ENCODE results near the gene PLXND1. TPM values are rescaled to one million over a fixed set of nuclear protein-coding genes. Genes with fewer than 3 reads are reported as not detected.

The PLXND1 gene
- total and polyA plus RNA-seq, 8 donors: 175 to 263 (median 214) TPM

DNA sequence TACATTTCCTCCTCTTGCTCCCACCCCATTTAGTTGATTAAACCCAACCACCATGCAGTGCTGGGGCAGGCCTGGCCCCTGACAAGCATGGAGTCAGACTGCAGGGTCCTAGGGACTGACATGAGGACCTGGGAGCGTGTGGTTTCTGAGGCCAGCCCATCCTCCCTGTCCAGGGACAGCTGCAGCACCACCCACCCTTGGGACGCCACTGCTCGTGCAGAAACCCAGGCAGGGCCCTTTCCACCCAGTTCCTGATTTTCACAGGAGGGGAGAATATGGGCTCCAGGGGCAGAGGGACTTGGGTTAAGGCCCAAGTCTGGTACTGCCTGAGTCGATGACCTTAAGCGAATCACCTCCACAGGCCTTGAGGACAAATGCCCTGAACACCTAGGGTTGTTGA lies 23.7 kb downstream of the PLXND1 start:
- H3K27ac ChIP-seq: no peak overlapping the region
- peaks cover 0 to 70% of the 10 kb centered on the region in 2 donors for H3K36me3 ChIP-seq
- DNase-seq: no peak
- H3K4me1 ChIP-seq: peaks cover 16 to 27% of the 10 kb centered on the region in 2 donors
- ATAC-seq: no peak
- H3K9me3 ChIP-seq: no peaks in the 10 kb centered on the region
- intact Hi-C loops (cut with DNase I): no loop called here
- no peak overlapping the region for H3K4me3 ChIP-seq
- no peaks in the 10 kb centered on the region for H3K27me3 ChIP-seq
- TF ChIP-seq, protein P1, sequence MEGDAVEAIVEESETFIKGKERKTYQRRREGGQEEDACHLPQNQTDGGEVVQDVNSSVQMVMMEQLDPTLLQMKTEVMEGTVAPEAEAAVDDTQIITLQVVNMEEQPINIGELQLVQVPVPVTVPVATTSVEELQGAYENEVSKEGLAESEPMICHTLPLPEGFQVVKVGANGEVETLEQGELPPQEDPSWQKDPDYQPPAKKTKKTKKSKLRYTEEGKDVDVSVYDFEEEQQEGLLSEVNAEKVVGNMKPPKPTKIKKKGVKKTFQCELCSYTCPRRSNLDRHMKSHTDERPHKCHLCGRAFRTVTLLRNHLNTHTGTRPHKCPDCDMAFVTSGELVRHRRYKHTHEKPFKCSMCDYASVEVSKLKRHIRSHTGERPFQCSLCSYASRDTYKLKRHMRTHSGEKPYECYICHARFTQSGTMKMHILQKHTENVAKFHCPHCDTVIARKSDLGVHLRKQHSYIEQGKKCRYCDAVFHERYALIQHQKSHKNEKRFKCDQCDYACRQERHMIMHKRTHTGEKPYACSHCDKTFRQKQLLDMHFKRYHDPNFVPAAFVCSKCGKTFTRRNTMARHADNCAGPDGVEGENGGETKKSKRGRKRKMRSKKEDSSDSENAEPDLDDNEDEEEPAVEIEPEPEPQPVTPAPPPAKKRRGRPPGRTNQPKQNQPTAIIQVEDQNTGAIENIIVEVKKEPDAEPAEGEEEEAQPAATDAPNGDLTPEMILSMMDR (IDR thresholded peaks at IDR 0.05): no peak

DNA sequence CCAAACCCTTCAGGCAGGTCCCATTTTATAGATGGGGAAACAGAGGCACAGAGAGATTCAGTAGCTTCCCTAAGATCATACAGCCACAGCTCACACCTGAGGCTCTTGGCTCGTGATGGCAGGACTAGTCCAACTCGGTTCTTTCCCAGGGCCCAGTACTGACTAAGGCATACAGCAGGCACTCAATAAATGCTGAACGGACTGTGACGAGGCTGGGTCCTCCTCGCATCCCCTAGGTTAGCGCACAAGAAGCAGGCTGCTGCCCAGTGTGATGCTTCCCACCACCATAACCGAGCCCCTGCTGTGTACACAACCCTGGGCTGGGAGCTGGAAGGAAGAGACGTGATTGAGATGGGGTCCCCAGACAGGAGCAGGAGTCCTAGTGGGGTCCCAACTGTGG lies 24.9 kb downstream of the PLXND1 start:
- Histone ChIP-seq H3K27ac (no peak overlapping the region), H3K4me1 (peaks cover 8 to 30% of the 10 kb centered on the region in 2 donors), H3K4me3 (no peak overlapping the region), H3K36me3 (peaks cover 0 to 80% of the 10 kb centered on the region in 2 donors), H3K27me3 (no peaks in the 10 kb centered on the region), H3K9me3 (no peaks in the 10 kb centered on the region)
- ATAC-seq (no peak), DNase-seq (no peak)
- intact Hi-C loops (cut with DNase I): no loop called here
- TF ChIP-seq, protein P1 (IDR thresholded peaks at IDR 0.05): no peak

DNA sequence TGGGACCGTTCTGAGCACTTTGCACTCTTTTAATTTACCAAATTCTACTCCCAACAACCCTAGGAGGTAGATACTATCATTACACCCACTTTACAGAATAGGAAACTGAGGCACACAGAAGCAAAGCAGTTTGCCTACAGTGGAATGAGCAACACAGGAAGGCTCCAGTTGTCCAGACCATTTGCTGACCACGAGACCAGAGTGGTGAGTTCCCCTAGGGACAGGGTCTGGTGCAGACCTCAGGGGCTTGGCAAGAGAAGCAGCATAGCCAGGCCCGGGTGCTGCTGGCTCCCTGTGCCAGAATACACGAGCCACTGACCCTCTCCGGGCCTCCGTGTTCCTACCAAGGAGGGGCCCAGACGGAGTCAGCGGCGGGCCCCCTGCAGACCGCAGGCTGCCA lies 26.5 kb downstream of the PLXND1 start:
- Histone ChIP-seq H3K27ac (peak overlapping the region in 1 of 2 donors; percentile 18), H3K27me3 (no peaks in the 10 kb centered on the region), H3K36me3 (peaks cover 0 to 80% of the 10 kb centered on the region in 2 donors), H3K9me3 (no peaks in the 10 kb centered on the region), H3K4me1 (peaks cover 8 to 35% of the 10 kb centered on the region in 2 donors), H3K4me3 (no peak overlapping the region)
- intact Hi-C loops (cut with DNase I): no loop called here
- ATAC-seq (no peak), DNase-seq (no peak)
- TF ChIP-seq, protein P1 (IDR thresholded peaks at IDR 0.05): no peak

DNA sequence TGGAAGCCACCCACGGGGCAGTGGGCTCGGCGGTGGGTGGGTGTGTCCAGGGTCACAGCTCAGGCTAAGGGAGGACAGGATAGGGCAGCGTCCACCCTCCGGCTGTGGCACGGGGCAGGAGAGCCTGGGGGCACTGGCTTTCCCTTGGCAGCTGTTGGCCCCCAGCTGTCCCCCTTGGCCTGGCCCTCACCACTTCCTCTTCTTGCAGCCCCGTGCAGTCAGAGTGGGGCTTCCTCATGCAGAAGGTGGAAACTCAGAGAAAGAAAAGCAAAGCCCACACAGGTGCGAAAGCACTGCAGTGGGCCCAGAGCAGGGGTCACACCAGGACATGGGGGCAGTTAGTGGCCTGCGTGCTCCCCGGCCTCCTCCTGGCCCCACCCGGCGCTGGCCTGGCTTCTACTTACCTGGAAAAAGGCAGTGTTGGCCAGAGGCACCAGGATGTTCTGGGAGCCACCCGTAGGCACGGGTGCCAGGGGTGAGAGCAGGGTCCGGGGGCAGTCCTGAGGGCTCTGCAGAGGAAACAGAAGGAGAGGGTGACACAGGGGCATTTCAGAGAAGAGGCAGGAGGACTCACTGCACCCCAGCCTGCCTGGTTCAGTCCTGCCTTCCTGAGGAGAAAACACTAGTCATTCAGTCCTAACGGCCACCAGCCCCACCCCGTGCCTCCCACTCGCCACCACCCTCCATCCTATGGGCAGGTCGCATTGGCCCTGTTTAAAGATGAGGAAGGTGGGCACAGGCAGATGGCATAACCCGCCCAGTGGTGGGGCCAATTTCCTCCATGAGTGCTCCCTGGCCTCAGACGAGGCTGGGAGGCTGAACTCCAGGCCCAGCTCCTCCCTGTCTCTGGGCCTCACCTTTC lies 28.3 kb downstream of the PLXND1 start:
- DNase-seq (peak in 1 of 4 donors; percentile 61), ATAC-seq (peak; percentile 51)
- peaks cover 8 to 35% of the 10 kb centered on the region in 2 donors for H3K4me1 ChIP-seq
- H3K4me3 ChIP-seq: no peak overlapping the region
- TF ChIP-seq, protein P1 (IDR thresholded peaks at IDR 0.05): no peak
- intact Hi-C loops (cut with DNase I): no loop called here
- H3K36me3 ChIP-seq: peaks cover 0 to 80% of the 10 kb centered on the region in 2 donors
- H3K27ac ChIP-seq: peak overlapping the region; percentile 56 to 77
- H3K9me3 ChIP-seq: no peaks in the 10 kb centered on the region
- H3K27me3 ChIP-seq: no peaks in the 10 kb centered on the region

DNA sequence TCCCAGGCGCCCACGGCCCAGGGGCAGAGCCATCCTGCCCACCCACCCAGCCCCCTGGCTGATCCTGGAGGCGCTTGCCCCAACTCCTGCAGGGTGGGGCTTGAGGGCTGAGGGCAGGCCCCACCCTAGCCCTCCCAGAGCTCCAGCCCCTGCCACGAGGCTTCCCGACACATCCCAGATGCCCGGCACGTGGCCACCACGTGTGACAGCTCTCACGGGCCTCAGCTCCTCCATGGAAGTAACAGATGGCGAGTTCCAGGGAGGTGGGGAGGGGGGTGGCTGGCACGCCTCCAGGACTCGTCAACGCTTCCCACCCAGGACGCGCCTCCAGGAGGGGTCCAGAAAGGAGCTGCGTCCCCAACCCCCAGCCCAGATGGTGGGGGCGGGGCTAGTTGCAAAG lies 29.1 kb downstream of the PLXND1 start:
- Histone ChIP-seq H3K9me3 (no peaks in the 10 kb centered on the region), H3K4me3 (no peak overlapping the region), H3K36me3 (peaks cover 0 to 80% of the 10 kb centered on the region in 2 donors), H3K27ac (peak overlapping the region; percentile 56 to 77), H3K4me1 (peaks cover 8 to 35% of the 10 kb centered on the region in 2 donors), H3K27me3 (no peaks in the 10 kb centered on the region)
- peak in 1 of 4 donors; percentile 57 for DNase-seq
- TF ChIP-seq, protein P1 (IDR thresholded peaks at IDR 0.05): no peak
- intact Hi-C loops (cut with DNase I): no loop called here
- ATAC-seq: peak; percentile 19
